AG10803 (cell line): ENCODE data around the gene SEMA6A.

Experiments used
- DNase-seq: peaks from one replicate; pipeline ENCODE4 v3.0.0; 2010; ENCODE audit warnings: low read depth
- H3K4me3 ChIP-seq: 2 replicates; pipeline ENCODE4 v1.5.1; 2011; ENCODE audit warnings: mild to moderate bottlenecking, low read length, control low read depth
- TF ChIP-seq, protein P1 (sequence below): conservative IDR thresholded peaks from 2 replicates; pipeline ENCODE4 v1.5.1; 2011; ENCODE audit warnings: mild to moderate bottlenecking, low read length, control low read depth, inconsistent platforms

SEMA6A gene

DNA sequence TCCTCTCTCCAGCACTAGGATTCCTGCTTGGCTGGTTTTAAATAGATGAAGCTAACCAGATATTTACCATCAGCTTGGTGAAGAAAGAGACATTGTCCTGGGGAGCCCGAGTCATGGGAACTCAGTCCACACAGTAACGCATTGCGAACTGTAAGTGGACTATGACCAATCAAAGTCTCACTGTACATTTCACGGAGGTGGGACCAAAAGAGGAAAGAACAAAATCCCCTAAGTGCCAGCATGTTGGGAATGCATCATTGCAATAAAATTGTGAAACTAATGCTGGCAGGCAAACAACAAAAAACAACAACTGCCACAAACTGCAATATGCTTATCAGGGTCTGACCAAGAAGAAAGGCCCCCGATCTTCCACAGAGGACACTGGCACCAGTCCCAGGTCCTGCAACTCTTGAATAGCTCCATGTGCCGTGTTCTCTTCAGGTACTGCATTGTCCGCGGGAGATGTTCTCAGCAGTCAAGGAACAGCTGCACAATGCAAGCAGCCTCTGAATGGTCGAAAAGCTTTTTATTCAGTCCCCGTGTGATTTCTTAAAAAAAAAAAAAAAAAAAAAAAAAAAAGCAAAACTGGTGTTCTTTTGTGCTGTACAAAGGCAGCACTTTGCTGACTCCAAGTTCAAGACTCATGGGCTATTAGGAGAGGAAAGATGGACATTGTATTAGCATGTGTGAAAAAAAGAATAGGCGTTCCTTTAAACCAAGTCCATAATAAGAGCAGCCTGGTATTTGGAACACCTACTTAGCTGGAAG is 38.1 kb downstream of the SEMA6A start:
- TF ChIP-seq, protein P1, sequence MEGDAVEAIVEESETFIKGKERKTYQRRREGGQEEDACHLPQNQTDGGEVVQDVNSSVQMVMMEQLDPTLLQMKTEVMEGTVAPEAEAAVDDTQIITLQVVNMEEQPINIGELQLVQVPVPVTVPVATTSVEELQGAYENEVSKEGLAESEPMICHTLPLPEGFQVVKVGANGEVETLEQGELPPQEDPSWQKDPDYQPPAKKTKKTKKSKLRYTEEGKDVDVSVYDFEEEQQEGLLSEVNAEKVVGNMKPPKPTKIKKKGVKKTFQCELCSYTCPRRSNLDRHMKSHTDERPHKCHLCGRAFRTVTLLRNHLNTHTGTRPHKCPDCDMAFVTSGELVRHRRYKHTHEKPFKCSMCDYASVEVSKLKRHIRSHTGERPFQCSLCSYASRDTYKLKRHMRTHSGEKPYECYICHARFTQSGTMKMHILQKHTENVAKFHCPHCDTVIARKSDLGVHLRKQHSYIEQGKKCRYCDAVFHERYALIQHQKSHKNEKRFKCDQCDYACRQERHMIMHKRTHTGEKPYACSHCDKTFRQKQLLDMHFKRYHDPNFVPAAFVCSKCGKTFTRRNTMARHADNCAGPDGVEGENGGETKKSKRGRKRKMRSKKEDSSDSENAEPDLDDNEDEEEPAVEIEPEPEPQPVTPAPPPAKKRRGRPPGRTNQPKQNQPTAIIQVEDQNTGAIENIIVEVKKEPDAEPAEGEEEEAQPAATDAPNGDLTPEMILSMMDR = no peak
- DNase-seq = no peak
- H3K4me3 ChIP-seq = no peak overlapping the region

DNA sequence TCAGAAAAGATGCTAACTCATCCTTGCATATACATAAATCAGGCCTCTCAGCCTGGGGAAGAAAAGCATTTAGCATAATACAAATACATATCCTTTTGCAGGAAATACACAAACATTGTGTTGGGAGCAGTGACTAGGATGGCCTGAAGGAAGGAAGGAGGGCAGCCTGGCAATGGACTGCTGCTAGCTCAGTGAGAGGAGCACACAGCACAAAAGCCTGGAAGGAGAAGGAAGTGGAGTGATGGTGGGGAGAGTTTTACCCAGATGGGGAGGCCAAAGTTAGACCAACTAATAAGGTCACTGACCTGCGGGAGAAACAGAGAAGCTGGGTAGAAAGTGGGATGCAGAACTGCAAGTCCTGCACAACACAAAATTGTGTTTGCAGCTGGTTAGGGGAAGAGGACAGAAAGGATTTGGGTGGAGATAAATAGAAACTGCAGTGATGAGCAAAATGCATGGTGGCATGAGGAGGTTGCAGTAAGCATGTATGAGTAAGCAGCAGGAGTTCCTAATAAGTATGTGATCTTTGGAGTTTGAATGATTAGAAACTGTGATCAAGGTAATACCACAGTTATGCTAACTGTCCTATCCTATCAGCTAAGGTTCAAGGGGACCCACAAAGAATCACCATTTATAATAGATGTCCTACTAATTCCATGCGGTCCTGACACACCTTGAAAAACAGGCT is 39.5 kb downstream of the SEMA6A start:
- H3K4me3 ChIP-seq = no peak overlapping the region
- DNase-seq = no peak
- TF ChIP-seq, protein P1 = no peak

DNA sequence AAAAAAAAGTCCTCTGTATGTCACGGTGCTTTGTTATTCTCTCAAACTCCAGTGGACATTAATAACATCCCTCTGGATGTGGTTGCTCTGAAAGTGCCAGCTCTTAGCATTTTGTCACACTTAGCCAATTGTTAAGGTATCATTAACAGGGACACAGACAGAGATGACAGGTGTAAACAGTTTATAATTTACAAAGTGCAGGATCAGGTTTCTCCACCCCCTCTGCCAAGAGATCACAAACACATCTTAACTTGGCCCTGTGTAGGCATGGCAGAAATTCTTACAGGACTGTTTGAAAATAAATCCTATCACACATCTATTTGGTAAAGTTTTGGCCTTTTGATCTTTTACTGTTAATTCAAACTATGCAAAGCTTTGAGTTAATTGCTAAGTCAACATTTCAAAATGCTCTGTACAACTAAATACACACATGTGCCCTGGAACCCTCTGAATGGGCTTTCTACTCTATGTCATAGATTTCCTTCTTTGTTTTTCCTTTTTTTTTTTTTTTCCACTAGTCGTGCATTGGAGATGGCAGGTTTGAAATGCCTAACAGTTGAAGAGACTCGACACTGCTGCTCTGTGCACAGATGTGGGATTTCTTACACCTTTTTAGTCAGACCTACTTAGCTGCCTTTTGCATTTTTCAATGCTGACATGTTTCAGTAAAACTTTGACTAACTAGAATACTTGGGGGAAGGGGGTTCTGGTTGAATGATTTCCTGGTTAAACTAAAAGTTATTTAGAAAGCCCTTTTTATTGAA is 41.7 kb downstream of the SEMA6A start:
- H3K4me3 ChIP-seq = no peak overlapping the region
- TF ChIP-seq, protein P1 = no peak
- DNase-seq = no peak

DNA sequence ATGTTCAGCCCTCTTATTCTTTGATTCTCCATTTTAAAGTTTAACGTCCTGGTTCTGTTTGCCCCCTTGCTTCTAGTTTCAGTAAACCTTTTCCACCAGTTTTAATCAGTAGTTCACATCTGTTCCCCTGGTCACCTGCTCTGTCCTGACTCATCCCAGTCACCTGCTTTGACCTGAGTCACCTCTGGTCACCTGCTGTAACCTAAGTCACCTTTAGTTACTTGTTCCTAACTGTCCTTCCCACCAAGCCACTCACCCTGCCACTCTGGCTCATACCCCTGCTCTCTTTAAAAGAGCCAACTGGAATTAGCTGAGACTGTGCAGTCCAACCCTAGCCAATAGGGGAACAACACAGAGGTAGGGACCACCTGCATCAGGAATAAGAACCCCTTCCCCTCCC is 43.0 kb downstream of the SEMA6A start:
- no peak overlapping the region for H3K4me3 ChIP-seq
- TF ChIP-seq, protein P1 = no peak
- no peak for DNase-seq

DNA sequence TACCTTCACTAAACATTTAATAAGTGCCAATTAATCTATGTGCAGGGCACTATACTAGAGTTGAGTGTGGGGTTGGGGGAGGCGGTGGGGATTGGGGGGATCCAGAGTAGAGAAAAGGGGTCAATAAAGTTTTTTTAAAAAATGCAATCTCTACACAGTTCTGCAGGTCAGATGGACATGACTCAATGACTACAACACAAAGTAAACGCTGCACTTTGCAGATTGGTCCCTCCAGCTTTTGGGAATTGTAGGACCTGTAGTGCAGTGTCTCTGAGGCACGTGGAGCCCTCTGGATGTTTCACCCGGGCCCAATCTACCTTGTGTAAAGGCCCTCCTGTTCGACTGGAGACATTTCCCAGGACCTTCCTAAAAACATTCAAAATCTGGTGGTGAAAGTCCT is 43.5 kb downstream of the SEMA6A start:
- no peak overlapping the region for H3K4me3 ChIP-seq
- DNase-seq = no peak
- TF ChIP-seq, protein P1 = no peak

DNA sequence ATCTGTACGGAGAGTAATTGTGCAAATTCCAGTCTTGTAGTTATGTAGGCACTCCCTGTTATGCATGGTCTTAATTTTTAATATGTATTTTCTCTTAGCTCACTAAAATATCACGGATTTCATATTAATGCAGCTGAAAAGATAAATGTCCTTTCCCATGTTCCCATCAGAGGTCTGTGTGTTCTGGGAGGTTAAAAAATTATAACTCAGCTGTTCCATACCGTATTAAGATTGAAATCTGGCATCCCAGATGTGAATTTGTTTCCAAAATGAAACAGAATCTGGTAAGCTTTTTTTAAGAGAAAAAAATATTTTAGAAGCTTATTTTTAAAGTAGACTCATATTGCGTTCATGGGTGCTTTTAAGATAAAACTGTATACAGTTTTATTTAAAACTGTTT is 44.3 kb downstream of the SEMA6A start:
- TF ChIP-seq, protein P1 = no peak
- no peak for DNase-seq
- H3K4me3 ChIP-seq = no peak overlapping the region

DNA sequence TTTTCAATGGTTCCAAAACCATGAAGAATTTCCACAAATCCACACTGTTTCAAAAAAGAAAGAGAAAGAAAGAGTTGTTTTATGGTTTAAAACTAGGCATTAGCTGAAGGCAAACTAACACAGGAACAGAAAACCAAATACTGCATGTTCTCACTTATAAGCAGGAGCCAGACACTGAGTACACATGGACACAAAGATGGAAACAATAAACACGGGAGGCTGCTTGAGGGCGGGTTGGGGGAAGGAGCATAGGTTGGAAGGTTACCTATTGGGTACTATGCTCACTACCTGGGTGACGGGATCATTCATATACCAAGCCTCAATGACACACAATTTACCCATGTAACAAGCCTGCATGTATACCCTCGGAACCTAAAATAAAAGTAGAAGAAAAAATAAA is 45.0 kb downstream of the SEMA6A start:
- no peak for DNase-seq
- TF ChIP-seq, protein P1 = no peak
- no peak overlapping the region for H3K4me3 ChIP-seq
